GM12892 (cell line): ENCODE data around the gene RACGAP1.

Source experiments
- POLR2A ChIP-seq: IDR thresholded peaks from 2 replicates; pipeline ENCODE4 v1.6.1; 2011; ENCODE audit warnings: low read depth, low read length, control low read depth
- POLR2AphosphoS5 ChIP-seq: IDR thresholded peaks from 2 replicates; pipeline ENCODE4 v1.6.1; 2011; ENCODE audit warnings: low read depth, low read length, control low read depth
- TAF1 ChIP-seq: IDR thresholded peaks from 2 replicates; pipeline ENCODE4 v1.6.1; 2011; ENCODE audit warnings: low read depth, mild to moderate bottlenecking, control low read depth, low read length, borderline replicate concordance

DNA sequence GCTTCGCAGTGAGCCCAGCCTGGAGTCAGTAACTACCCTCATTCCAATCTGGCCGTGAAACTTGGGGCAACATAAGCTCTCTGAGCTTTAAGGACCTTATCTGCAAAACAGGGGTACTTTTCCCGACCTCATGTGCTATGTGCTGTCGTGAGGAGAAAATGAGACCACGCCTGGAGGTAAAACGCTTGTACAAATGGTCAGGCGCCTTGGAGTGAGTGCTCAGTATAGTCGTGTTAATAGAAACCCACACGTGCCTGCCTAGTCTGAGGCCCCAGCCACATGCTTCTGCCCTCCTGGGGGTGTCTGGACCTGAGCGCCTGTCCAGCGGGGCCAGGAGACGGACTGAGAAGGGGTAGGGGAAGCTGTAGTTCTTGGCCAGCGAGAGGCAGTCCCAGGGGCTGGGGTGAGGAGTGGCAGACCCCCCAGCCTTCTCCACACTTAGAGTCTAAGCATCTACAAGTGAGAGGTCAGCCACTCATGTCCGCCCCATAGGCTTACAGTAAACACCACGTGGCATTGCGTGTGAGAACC, 58.7 kb downstream of the RACGAP1 start:
- no peak for TF ChIP-seq POLR2AphosphoS5
- no peak for TF ChIP-seq POLR2A
- TF ChIP-seq TAF1 = no peak
